HG03060 (cell line): ENCODE results near the gene FDXR.
A peak's percentile ranks its signal among the peaks of the same experiment; 100 is the strongest.
"Not testable (repeated sequence)": the region's sequence is repeated elsewhere in the genome, so short reads cannot be mapped to it uniquely, and the experiment has no call there.

Experiments
- ATAC-seq: cut with Tn5 transposase; IDR thresholded peaks from one replicate; pipeline ENCODE4 v1.9.1; 2021; ENCODE audit warnings: low read depth, moderate number of reproducible peaks; ENCODE audit not compliant: unreplicated experiment

FDXR gene

DNA sequence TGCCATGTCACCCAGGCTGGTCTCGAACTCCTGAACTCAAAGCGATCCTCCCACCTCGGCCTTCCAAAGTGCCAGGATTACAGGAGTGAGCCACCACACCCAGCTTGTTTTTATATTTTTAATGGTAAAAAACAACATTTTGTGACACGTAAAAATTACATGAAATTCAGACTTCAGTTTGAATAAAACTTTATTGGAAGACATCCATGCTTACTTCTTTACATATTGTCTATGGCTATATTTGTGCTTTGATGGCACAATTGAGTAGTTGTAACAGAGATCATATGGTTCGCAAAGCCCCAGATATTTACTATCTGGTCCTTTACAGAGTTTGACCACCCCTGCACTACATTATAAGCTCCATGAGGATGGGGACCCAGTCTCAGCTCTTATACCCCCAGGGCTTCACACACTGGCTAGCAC lies 1.8 kb upstream of the FDXR start:
- no peak for ATAC-seq

GRCh38 chr17:74873874-74874614 lies 1.2 kb upstream of the FDXR start:
- ATAC-seq, result no peak

DNA sequence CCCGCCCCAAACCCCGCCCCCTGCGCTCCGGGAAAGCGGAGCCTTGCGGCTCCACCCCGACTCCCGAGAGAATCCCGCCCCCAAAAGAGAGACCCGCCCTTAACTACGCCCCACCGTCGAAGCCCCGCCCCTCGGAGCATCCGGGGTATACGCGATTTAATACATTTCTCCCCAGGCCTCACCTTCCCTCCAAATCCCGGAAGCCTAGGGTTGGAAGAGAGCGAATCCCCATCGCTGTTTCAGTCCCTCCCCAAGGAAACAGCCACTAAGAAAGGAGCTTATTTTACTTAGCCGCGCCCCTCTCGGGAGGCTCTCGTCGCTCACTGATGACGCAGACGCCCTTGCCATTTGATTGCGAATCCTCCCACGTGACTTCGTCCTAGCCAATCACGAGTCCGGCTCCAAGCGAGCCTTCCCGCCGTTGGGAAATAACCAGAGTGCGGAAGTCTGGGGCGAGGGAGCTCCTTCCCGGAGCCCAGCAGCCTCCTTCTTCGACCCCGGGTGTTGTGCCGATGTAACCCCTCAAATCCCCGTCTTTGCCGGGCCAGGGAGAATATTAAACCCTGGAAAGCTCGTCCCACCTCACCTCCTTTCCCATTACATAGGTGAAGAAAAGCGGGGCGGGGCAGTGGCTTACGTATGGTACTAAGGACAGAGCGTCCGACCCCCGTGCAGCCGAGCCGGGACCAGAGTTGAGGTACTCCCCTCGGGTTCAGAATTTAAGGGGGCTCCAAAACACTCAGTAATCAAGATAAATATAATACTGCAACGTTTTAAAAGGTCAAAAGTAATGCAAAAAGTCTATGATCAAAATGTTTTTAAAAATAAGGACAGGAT lies 461 bp upstream of the FDXR start:
- peak; percentile 87 for ATAC-seq

DNA sequence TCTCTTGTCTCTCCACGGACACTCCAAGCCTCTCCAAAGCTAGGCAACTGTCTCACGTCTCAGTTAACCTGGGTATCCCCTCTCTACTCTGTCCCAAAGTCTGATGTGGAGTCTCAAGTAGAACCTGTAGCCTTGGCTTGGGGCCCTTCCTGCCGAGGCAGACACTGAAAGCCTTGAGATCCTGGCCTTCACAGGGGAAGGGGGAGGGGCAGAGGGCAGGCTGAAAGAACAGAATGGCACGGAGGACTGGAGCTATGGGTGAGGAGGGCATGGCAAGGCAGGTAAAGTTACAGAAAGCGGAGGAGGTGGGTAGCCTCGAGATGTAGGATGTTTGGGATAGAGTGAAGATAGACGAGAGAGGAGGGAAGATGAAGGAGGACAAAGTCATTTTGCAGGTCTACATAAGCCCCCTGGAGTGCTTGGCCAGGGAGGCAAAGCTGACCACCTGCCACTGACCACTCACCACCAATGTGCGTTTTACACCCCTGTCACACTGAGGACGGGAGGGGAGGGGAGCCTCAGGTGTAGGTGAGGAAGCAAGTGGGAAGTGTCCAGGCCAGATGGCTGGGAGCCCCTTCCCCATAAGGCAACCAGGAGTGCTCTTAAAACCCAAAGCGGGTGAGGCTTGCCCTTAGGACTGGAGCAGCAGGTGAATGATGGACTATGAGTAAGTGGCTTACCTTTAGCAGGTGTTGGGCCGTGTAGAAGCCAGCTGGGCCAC lies 1.3 kb downstream of the FDXR start:
- no peak for ATAC-seq

DNA sequence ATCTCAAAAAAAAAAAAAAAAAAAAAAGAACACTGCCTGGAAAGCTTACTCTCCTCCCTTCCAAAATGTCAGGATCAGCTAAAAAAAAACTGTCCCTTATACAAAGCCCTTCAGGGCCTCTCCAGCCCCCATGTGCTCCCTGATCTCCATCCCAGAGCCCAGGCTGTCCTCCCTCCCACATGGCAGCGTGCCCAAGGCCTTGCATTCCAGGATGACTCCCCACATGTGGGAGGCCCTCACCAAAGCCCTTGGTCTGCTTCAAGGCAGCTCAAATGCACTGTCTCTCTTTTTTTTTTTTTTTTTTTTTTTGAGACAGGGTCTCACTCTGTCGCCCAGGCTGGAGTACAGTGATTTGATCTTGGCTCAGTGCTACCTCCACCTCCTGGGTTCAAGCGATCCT lies 2.3 kb downstream of the FDXR start:
- ATAC-seq, result no peak

DNA sequence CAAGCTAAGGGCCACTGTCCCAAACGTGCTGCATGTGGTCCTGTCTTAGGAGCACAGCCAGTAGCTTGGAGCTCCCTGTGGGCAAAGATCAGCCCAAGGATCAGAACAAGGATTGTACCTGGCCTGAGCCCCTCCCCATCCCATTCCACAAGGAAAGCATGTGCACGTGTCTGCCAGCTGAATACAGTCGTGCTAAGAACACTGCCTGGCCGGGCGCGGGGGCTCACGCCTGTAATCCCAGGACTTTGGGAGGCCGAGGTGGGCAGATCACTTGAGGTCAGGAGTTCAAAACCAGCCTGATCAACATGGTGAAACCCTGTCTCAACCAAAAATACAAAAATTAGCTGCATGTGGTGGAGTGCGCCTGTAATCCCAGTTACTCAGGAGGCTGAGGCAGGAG lies 2.8 kb downstream of the FDXR start:
- not testable (repeated sequence) for ATAC-seq

DNA sequence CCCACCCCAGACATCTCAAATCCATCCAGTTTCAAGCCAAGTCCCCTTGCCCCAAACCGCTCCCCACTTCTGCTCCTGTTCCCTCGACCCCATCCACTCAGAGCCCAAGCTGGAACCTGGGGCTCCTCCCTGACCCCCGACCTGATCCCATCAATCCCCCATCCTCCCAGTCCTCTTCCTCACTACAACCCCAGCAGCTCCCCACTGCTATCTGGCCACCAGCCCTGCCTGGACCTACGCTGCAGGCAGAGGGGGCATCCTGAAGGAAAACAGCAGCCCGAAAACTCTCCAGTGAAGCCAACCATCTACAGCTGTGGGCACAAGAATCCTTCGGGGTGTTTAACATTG lies 3.9 kb downstream of the FDXR start:
- ATAC-seq, result no peak

GRCh38 chr17:74868251-74868907 lies 4.4 kb downstream of the FDXR start:
- no peak for ATAC-seq

- ATAC-seq, result no peak
Measured at GRCh38 chr17:74866198-74866835, 6.5 kb downstream of the FDXR start.

DNA sequence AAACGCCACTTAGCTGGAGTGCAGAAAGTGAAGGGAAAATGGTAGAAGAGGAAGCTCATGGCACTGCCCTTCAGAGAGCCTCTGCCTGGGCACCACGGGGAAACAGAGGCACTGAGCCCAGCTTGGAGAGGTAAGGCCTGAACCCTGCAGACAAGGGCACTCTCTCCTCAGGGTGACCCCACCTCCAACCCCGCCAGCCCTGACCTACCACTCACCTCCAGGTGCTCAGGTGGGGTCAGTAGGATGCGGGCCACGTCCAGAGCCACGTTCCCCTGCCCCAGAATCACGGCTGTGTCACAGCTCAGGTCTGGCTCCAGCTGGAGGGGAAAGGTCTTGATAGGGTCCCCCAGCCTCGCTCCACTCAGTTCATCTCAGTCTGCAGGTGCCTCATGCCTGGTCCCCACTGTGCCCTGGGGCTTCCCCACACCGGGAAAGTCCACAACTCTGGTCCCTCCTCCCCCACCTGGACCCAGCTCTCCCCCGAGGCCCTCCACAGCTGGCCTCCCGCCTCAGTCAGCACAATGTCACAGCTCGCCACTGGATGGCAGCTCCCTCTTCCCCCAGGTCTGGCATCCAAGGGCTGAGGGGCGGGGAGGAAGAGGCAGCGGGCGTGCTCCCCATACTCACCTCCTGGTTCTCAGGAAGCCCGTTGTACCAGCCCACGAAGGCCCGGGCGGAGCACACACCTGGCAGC lies 7.1 kb downstream of the FDXR start:
- ATAC-seq, result no peak

- no peak for ATAC-seq
Measured at GRCh38 chr17:74864866-74865395, 7.9 kb downstream of the FDXR start.

DNA sequence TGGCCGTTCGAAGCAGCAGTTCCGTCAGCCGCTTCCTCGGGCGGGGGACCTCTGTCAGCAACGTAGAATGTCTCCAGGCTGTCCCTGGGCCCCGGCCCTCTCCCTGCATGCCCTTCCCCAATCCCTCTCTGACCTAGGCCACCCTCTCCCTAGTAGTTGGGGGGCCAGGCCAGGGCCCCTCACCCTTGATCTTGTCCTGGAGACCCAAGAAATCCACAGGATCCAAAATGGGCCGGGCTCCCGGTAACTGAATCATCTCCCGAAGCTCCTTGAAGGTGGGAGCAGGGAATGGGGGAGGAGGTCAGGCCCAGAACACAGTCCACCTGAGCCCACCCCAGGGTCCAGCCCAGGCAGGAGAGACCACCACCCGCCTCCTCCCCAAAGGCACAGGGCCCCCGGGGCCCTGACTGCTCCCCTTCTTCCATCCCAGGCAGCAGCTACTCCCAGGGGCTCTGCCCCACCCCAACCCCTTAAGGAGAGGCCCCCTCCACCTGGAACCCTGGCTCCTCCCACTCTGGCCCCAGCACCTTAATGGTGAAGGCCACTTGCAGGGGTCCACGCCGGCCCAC lies 8.4 kb downstream of the FDXR start:
- no peak for ATAC-seq

GRCh38 chr17:74863420-74864296 lies 9.1 kb downstream of the FDXR start:
- no peak for ATAC-seq

GRCh38 chr17:74862919-74863318 lies 9.9 kb downstream of the FDXR start:
- ATAC-seq, result no peak

GRCh38 chr17:74862108-74862901 lies 10.5 kb downstream of the FDXR start:
- ATAC-seq, result no peak

DNA sequence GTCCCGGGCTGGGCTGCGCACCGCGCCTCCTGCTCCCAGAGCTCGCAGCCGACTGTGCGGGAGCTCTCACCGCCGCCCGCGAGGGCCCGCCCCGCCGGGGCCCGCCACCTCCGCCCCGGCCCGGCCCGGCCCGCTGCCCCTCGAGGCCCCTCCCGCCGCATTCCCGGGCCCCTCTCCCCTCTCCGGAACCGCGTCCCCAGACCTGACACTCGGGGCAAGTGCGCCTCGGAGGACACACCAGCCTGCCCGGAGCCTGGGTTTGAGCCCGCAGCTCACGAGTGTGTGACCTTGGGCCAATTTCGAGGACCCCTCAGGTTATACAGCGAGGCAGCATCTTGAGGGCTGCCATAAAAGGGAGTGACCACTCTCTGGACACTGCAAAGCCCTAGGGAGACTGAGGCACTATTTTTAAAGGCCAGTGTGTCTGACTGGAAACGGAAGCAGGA lies 11.1 kb downstream of the FDXR start:
- ATAC-seq, result no peak

- ATAC-seq, result no peak
Measured at GRCh38 chr17:74860872-74861661, 11.7 kb downstream of the FDXR start.
